Muscle layer of duodenum (tissue), 2 donors: ENCODE data around the gene TIMM10.

ENCODE experiments used
- H3K27ac ChIP-seq: one replicate; pipeline ENCODE4 v1.7.0; 2013; ENCODE audit warnings: mild to moderate bottlenecking, low read length
- H3K27me3 ChIP-seq: one replicate; pipeline ENCODE4 v1.7.0; 2013; ENCODE audit warnings: low read depth, mild to moderate bottlenecking, control low read depth, low read length
- H3K36me3 ChIP-seq, 2 donors: one replicate each; pipeline ENCODE4 v1.7.0; 2013; ENCODE audit warnings: low read length in 2 of 2, control low read depth in 1 of 2, mild to moderate bottlenecking in 1 of 2; ENCODE audit not compliant: insufficient read depth in 2 of 2, control insufficient read depth in 1 of 2
- H3K4me1 ChIP-seq, 2 donors: one replicate each; pipeline ENCODE4 v1.7.0; 2013; ENCODE audit warnings: low read length in 2 of 2, mild to moderate bottlenecking in 2 of 2, control low read depth in 1 of 2, moderate library complexity in 1 of 2; ENCODE audit not compliant: insufficient read depth in 2 of 2, control insufficient read depth in 1 of 2
- H3K4me3 ChIP-seq, 2 donors: one replicate each; pipeline ENCODE4 v1.7.0; 2013; ENCODE audit warnings: low read length in 2 of 2, low read depth in 1 of 2, mild to moderate bottlenecking in 1 of 2
- H3K9me3 ChIP-seq, 2 donors: one replicate each; pipeline ENCODE4 v1.7.0; 2013; ENCODE audit warnings: low read length in 2 of 2, control low read depth in 1 of 2, mild to moderate bottlenecking in 1 of 2; ENCODE audit not compliant: control insufficient read depth in 1 of 2
- donor health status: healthy.

Gene TIMM10

DNA sequence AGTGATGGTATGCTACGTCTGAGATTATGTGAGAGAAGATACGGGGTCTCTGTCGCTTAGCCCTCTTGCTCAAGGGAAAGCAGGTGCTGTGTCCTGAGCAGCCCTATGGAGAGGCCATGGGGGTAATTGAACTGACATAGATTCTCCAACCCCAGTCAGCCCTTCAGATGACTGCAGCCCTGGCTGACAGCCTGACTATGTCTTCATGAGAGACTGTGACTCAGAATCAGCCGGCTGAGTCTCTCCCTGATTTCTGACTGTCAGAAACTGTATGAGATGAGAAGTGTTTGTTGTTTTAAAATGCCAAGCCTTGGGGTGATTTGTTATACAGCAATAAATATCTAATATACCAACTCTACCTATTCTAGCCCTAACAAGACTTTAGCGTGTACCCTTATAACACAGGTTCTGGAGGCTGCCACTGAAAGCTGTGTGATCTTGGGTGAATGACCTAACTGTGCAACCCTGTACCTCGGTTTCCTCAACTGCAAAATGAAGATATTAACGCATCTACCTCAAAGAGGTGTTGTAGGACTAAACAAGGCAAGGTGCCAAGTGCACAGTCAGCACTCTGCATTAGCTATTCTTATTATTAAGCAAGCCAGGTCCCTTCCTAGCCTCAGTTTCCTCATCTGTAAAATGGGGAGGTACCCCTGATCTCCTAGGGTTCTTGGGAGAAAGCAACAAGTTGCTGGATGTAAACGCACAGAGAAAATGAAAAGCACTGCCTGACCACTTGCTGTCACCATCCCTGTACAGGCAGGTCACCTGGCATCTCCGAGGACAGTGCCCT is 39.9 kb downstream of the TIMM10 start:
- no peak overlapping the region for H3K27ac ChIP-seq
- no peaks in the 10 kb centered on the region for H3K27me3 ChIP-seq
- no peak overlapping the region for H3K4me3 ChIP-seq
- H3K36me3 ChIP-seq = peaks cover 10 to 47% of the 10 kb centered on the region in 2 donors
- no peaks in the 10 kb centered on the region for H3K9me3 ChIP-seq
- H3K4me1 ChIP-seq = no peaks in the 10 kb centered on the region

DNA sequence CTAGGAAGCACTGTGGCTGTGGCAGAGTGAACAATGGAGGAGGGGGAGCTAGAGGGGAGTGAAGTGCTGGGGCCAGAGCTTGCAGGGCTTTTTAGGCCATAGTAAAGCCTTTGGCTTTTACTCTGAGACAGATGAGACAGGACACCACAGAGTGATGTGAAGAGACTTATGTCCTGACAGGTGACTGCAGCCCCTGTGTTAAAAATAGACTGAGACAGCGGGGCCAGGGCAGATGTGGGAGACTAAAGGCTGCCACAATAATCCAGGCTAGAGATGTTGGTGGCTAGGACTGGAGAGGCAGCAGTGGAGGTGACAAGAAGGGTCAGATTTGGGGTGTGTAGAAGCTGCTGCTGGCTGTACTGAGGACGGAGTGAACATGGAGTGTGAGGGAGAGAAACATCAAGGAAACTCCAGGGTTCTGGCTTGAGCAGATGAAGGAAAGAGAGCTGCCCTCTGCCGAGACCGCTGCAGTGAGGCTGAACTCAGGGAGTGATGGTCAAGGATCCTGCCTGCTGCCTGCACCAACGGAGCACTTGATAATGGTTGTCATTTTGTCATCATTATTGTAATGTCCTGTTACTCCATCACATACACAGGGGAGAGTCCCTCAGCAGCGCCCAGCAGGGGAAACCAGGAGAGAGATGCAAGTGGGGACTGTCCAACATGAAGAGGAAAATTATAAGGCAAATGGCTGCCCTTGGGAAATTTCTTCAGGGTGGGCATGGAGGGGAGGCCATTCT is 42.5 kb downstream of the TIMM10 start:
- Histone ChIP-seq H3K4me1 (peaks cover 0 to 4% of the 10 kb centered on the region in 2 donors), H3K9me3 (no peaks in the 10 kb centered on the region), H3K27ac (no peak overlapping the region), H3K36me3 (peaks cover 15 to 54% of the 10 kb centered on the region in 2 donors), H3K27me3 (no peaks in the 10 kb centered on the region), H3K4me3 (no peak overlapping the region)

DNA sequence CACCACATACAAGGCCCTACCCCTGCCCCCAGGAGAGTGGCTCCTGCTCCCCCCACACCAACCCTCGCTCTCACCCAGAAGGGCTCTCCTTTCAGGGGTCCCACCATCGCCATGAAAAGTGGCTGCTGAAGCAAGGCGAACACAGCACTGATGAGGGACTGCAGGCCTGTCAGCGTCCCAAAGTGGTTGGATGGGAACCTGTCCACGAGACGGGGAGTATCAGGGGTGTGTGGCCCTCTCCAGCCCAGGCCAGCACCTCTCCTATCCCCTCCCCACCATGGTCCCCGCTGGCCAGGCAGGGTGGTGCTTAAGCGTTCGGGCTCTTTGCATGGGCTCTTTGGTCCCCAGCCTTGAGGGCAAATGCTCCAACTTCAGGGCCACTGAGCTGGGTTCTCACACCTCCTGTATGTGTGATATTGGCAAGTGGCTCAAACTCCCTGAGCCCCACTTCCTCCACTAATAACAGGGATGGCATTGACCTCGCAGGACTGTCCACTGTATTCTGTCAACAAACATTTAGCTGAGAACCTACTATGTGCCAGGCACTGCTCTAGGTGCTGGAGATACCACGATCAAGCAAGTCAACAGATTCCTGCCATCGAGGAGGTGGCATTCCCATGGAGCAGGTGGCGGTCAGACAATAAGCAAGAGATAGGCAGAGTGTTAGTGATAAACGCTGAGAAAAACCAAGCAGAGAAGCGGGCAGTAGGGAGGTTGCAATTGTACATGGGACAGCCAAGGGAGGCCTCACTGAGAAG is 43.4 kb downstream of the TIMM10 start:
- Histone ChIP-seq H3K36me3 (peaks cover 15 to 54% of the 10 kb centered on the region in 2 donors), H3K27me3 (peaks cover 7% of the 10 kb centered on the region), H3K4me1 (peaks cover 0 to 12% of the 10 kb centered on the region in 2 donors), H3K4me3 (no peak overlapping the region), H3K27ac (no peak overlapping the region), H3K9me3 (no peaks in the 10 kb centered on the region)

DNA sequence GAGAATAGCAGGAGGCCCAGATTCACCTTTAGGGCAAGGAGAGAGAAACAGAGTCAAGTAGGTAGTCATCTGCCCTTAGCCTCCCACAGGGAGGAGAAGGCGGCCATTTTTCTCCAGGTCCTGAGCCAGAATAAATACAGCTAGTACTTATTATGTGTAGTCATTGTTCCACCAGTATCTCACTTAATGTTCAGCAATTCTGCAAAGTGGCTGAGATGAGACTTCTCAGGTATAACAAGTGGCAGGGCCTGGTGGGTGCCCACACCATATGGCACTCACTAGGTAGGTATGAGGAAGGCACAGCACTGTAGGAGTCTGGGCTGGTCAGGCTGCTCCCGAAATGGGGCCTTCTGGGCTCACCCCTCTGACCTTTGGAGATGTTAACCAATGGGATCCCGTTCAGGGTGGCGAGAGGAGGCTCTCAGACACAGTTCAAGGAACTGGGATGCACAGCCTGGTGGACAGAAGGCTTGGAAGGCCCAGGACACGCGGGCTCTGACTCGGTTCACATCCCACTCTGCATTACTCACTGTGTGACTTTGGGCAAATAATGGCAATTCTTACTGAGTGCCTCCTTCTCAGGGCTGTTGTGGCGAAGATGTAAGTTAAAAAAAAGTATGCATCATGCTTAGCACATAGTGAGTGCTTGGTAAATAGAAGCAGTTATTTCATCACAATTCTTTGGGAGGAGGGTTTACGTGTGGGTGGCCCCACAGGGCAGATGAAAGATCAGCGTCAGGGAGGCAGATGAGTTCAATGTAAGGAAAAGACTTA is 45.1 kb downstream of the TIMM10 start:
- Histone ChIP-seq H3K4me1 (peaks cover 0 to 13% of the 10 kb centered on the region in 2 donors), H3K36me3 (peaks cover 15 to 45% of the 10 kb centered on the region in 2 donors), H3K27ac (no peak overlapping the region), H3K27me3 (peaks cover 8% of the 10 kb centered on the region), H3K4me3 (no peak overlapping the region), H3K9me3 (no peaks in the 10 kb centered on the region)

DNA sequence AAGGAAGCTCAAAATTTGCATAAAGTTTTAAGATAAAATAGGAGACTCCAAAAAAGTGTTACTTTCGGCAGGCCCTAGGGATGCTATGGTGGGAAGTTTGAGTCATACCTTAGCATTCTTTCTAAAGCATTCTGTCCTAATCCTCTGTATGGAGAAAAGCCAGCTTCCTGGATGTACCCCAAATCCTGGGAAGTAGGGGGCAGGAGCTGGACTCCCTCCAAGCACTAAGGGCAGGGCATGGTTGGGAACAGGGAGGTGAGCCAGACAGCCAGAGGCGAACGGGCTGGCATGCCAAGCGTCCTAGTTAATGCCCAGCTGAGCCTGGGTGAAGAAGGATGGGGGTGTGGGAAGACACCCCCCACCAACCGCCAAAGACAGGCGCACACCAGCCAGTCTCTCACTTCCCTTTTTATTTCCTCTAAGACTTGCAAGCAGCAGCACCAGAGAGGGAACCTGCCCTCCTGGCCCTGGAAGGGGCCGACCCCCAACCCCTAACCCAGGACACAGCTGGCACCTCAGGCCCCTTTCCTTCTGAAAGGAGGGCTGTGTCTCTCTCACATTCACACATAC is 46.3 kb downstream of the TIMM10 start:
- no peaks in the 10 kb centered on the region for H3K9me3 ChIP-seq
- H3K4me1 ChIP-seq = peaks cover 0 to 13% of the 10 kb centered on the region in 2 donors
- peaks cover 8% of the 10 kb centered on the region for H3K27me3 ChIP-seq
- H3K27ac ChIP-seq = no peak overlapping the region
- H3K4me3 ChIP-seq = no peak overlapping the region
- peaks cover 11 to 43% of the 10 kb centered on the region in 2 donors for H3K36me3 ChIP-seq

DNA sequence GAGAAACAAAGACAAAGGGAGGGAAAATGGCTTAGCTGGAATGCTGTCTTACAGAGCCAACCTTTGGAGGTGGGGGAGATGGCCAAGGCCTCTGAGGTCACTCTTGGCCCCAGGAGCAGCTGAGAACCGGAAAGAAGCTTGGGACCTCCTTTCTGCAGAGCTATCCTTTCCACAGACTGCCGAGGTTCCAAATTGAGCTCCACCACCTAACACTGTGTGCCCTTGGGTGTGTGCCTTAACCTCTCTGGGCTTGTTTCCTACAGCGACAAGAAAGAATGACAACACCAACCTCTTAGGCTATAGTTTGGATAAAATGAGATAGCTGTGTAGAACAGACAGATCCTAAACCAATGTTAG is 47.0 kb downstream of the TIMM10 start:
- Histone ChIP-seq H3K4me1 (peaks cover 0 to 13% of the 10 kb centered on the region in 2 donors), H3K4me3 (no peak overlapping the region), H3K27me3 (peaks cover 8% of the 10 kb centered on the region)

DNA sequence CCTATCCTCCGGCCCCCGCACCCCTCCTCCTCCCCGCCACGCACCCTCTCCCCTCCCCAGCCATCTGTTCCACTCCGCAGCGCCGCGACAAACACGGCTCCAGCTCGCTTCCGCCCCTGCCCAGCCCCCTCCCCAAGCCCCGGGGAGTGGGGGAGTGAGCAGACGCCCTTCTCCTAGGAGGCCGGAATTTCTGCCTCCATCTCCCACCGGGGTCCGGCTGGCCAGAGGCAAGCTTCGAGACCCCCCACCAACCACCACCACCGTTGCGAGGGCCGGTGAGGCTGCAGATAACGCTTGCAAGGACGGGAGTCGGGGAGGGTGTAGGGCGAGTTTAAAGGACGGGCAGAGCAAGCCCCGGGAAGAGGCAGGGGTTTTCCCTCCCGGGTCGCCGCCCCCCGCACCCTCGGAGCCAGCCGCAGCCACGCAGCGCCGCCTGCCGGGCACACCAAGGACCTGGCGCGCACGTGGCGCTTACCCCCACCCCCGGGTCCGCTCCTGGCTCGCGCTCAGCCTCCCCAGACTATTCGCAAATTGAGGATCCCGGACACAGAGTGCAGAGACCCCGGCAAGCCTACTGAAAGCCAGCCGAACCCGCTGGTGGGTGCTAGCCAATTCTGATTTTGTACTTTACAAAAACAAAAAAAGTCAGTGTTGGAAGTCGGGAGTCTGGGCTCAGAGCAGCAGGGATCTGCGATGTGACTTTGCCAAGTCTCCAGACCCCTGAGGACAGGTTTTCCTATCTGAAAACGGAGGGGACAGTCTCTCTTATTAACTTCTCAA is 47.6 kb downstream of the TIMM10 start:
- H3K4me1 ChIP-seq = peaks cover 0 to 13% of the 10 kb centered on the region in 2 donors
- no peak overlapping the region for H3K27ac ChIP-seq
- H3K36me3 ChIP-seq = peaks cover 6 to 30% of the 10 kb centered on the region in 2 donors
- H3K9me3 ChIP-seq = no peaks in the 10 kb centered on the region
- peak overlapping the region in 1 of 2 donors; percentile 45 for H3K4me3 ChIP-seq
- peaks cover 8% of the 10 kb centered on the region for H3K27me3 ChIP-seq

More for the DNA sequence above, 47.0 kb downstream of the TIMM10 start:
- H3K9me3 ChIP-seq = no peaks in the 10 kb centered on the region
- no peak overlapping the region for H3K27ac ChIP-seq
- H3K36me3 ChIP-seq = peaks cover 6 to 36% of the 10 kb centered on the region in 2 donors

DNA sequence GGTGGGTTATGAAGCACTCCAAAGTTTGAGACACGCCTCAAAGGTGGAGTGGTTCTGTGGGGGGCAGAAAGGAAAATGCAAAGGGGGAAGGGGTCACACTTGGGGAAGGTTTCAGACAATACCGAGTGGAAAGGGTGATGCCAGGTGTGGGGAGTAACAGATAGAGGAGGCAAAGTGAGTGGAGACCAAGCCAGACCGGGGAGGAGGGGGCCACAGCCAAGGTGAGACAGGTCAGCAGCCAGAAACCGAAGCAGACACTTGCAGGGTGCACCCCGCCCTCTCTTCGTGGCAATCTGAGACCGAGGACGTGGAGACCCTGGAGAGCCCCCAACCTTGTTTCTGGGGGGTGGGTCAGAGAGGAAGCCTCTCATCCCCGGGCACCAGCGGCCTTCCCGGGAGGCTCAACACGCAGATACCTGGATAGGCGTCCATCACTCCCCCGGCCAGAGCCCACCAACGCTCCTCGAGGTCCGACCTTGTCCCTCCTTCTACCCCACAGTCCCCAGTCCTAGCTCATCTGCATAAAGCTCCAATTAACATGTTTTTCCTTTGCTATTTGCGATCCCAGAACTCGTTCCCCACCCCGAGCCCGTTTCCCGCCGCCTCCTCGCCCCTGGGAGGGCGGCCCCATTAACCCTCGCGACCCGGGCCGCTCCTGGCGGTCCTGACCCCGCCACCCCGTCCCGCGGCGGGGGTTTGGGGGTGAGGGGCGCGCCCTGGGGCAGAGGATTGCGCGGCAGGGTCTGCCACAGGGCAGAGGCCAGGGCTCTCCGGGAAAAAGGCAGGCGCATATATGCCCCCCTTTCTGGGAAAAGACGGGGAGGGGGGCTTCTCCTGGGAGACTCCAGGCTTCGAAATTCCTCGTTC is 48.4 kb downstream of the TIMM10 start:
- Histone ChIP-seq H3K27ac (no peak overlapping the region), H3K27me3 (peaks cover 8% of the 10 kb centered on the region), H3K9me3 (no peaks in the 10 kb centered on the region), H3K4me3 (peak overlapping the region in 1 of 2 donors; percentile 45), H3K36me3 (peaks cover 6 to 22% of the 10 kb centered on the region in 2 donors), H3K4me1 (peaks cover 0 to 13% of the 10 kb centered on the region in 2 donors)

DNA sequence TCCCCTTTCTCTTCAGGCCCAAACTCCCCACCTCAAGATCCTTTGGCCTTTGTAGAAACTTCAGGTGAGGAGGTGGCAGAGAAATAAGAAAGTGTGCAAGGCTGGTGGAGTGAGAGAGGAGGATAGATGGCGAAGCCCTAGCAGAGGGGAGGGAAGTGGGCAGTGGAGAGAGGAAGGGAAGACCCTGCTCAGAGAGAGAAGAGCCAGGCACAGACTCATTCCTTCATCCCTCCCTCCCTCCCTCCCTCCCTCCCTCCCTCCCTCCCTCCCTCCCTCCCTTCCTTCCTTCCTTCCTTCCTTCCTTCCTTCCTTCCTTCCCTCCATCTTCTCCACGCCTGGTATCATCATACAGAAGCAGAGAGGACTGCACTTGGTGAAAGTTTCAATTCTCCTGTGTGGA is 49.2 kb downstream of the TIMM10 start:
- H3K36me3 ChIP-seq = peaks cover 6 to 19% of the 10 kb centered on the region in 2 donors
- peaks cover 0 to 21% of the 10 kb centered on the region in 2 donors for H3K4me1 ChIP-seq
- peaks cover 8% of the 10 kb centered on the region for H3K27me3 ChIP-seq
- no peaks in the 10 kb centered on the region for H3K9me3 ChIP-seq
- H3K27ac ChIP-seq = no peak overlapping the region
- H3K4me3 ChIP-seq = no peak overlapping the region
